IgD-negative memory B cell (primary cell): Measurements from ENCODE around the gene DCC. TPM values are rescaled to one million over a fixed set of nuclear protein-coding genes. Genes with fewer than 3 reads are reported as not detected.

Source experiments
- H3K27ac Mint-ChIP-seq, 3 donors: one replicate each; pipeline ENCODE4 v1.8.0; 2020 to 2022; ENCODE audit warnings: mild to moderate bottlenecking in 3 of 3, mixed read lengths in 3 of 3, moderate library complexity in 1 of 3
- H3K27me3 Mint-ChIP-seq: one replicate; pipeline ENCODE4 v1.8.0; 2021; ENCODE audit warnings: mixed read lengths
- H3K36me3 Mint-ChIP-seq: one replicate; pipeline ENCODE4 v1.8.0; 2020; ENCODE audit warnings: mild to moderate bottlenecking, mixed read lengths
- H3K4me1 Mint-ChIP-seq, 3 donors: one replicate each; pipeline ENCODE4 v1.8.0; 2020 to 2022; ENCODE audit warnings: mixed read lengths in 3 of 3, mild to moderate bottlenecking in 1 of 3
- H3K4me3 Mint-ChIP-seq, 4 donors: one replicate each; pipeline ENCODE4 v1.8.0; 2020 to 2022; ENCODE audit warnings: mild to moderate bottlenecking in 4 of 4, mixed read lengths in 4 of 4, moderate library complexity in 3 of 4
- H3K9me3 Mint-ChIP-seq, 3 donors: one replicate each; pipeline ENCODE4 v1.8.0; 2020 to 2021; ENCODE audit warnings: mixed read lengths in 3 of 3, mild to moderate bottlenecking in 1 of 3
- polyA plus RNA-seq: library from polyadenylated mRNA; unstranded; fragments of 300-500 nt; fragmentation: Illumina TruSeq; gene quantifications from one replicate; pipeline ENCODE4 v1.2.3, GENCODE V29; 2021

The DCC gene
- polyA plus RNA-seq, 1 donor from 2014 or later, result not detected

DNA sequence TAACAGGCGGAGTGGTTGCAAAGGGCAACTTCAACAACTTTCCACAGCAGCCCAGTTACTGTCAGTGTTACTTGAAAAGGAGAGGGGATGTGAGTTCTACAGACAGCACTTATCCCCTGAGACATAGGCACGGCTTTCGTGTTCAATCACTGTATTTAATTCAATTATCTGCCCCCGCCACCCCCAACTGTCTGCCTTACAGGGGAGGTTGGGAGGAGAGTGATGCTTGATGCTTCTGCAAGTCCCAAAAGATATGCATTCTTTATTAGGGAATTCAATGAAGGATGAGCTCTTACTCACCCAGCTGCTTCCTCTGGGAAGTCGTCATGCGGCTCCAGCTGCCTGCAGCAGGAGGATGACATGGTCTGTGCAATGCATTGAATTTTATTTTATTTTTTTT is 639.9 kb downstream of the DCC start:
- no peak overlapping the region for H3K4me3 Mint-ChIP-seq
- peaks cover 3 to 10% (median 5%) of the 10 kb centered on the region in 3 donors for H3K9me3 Mint-ChIP-seq
- H3K4me1 Mint-ChIP-seq, result no peaks in the 10 kb centered on the region
- H3K36me3 Mint-ChIP-seq, result no peaks in the 10 kb centered on the region
- no peaks in the 10 kb centered on the region for H3K27me3 Mint-ChIP-seq
- H3K27ac Mint-ChIP-seq, result no peak overlapping the region

DNA sequence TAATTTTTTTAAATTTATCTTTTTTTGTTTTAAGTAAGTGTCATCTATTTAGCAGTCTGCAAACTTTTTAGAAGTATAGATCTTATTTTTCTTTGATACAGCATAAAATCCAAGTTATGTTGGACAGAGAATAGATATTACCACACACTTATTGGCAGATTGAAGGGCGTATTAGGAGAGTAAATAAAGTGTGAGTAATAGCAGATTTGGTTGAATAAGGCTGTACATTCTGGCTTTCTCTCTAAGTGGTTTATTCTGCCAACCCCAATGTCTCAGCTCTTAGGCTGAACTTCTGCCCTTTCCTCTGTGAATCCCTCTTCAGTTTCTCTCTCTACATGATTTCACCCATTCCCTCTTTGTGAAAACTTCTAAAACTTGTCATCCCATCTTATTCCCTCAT is 651.2 kb downstream of the DCC start:
- Mint-ChIP-seq H3K4me3 (no peak overlapping the region), H3K9me3 (peaks cover 3 to 5% (median 4%) of the 10 kb centered on the region in 3 donors), H3K36me3 (no peaks in the 10 kb centered on the region), H3K4me1 (peaks cover 0 to 1% (median 0%) of the 10 kb centered on the region in 3 donors), H3K27me3 (no peaks in the 10 kb centered on the region), H3K27ac (no peak overlapping the region)

DNA sequence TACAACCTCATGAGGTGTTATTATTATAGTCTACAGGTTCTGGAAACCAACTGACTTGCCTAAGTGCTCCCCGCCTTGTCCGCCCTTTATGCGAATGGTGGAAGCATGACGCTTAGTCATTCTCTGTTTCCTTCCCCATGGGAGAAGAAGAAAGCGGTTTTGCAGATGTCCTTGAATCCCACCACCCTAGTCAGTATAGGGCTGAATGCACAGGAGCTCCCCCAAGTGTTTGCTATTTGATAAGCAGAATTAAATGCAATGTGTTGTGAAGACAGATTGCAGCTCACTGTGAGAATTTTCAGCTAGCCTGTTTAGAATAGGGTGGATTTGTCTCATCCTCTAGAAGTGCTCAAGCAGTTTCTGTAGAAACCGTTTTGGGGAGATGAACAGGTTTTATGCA is 652.0 kb downstream of the DCC start:
- Mint-ChIP-seq H3K4me1 (peaks cover 0 to 1% (median 0%) of the 10 kb centered on the region in 3 donors), H3K4me3 (no peak overlapping the region), H3K36me3 (no peaks in the 10 kb centered on the region), H3K27me3 (no peaks in the 10 kb centered on the region), H3K9me3 (peaks cover 3 to 9% (median 4%) of the 10 kb centered on the region in 3 donors), H3K27ac (no peak overlapping the region)

DNA sequence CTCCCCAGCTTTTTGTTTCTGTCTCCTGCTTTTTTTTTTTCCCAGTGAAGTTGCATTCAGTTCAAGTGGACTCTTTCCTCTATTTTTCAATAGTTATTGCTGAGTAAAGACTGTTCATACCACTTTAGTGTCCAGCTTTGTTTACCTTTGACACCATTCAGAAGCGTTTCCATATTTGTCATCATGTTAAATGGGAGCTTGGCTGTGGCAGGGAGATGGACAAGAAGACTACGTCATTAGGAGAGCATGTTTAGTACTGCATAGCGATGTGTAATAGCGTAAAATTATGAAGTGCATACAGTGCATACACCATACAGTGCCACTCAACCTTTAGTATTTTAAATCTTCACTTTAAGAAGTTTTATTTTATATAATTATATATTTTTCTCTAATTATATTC is 655.9 kb downstream of the DCC start:
- Mint-ChIP-seq H3K4me1 (peaks cover 0 to 1% (median 0%) of the 10 kb centered on the region in 3 donors), H3K36me3 (no peaks in the 10 kb centered on the region), H3K27ac (no peak overlapping the region), H3K4me3 (no peak overlapping the region), H3K27me3 (no peaks in the 10 kb centered on the region), H3K9me3 (peaks cover 1 to 9% (median 3%) of the 10 kb centered on the region in 3 donors)

DNA sequence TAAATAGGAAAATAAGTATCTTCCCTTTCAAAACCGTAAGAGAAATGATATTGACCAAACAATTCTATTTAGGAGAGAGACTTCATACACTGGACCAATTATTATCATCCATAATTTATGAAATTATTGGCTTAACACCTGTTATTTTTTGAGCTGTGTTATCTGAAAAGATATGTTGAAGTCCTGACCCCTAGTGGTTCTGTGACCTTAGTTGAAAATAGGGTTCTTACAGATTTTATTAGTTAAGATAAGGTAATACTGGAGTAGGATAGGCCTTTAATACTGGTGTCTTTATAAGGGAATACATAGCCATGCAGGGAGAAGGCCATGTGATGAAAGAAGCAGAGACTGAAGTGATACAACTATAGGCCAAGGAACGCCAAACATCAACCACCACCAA is 659.6 kb downstream of the DCC start:
- no peak overlapping the region for H3K4me3 Mint-ChIP-seq
- H3K9me3 Mint-ChIP-seq, result peaks cover 0 to 7% (median 1%) of the 10 kb centered on the region in 3 donors
- H3K27me3 Mint-ChIP-seq, result no peaks in the 10 kb centered on the region
- H3K27ac Mint-ChIP-seq, result no peak overlapping the region
- no peaks in the 10 kb centered on the region for H3K36me3 Mint-ChIP-seq
- peaks cover 0 to 1% (median 0%) of the 10 kb centered on the region in 3 donors for H3K4me1 Mint-ChIP-seq

DNA sequence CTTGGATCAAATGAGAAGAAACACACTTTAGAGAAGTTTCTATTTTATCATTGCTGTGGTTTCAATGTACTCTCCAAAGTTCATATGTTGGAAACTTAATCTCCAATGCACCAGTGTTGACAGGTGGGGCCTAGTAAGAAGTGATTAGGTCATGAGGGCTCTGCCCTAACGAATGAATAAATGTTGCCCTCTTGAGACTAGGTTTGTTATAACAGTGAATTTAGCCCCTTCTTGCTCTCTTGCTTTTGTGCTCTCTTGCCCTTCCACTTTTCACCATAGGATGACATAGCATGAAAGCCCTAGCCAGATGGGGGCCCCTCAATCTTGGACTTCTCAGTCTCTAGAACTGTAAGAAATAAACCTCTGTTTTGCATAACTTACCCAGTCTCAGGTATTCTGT is 664.8 kb downstream of the DCC start:
- no peak overlapping the region for H3K27ac Mint-ChIP-seq
- no peaks in the 10 kb centered on the region for H3K4me1 Mint-ChIP-seq
- no peaks in the 10 kb centered on the region for H3K27me3 Mint-ChIP-seq
- H3K36me3 Mint-ChIP-seq, result peaks cover 1% of the 10 kb centered on the region
- peaks cover 0 to 3% (median 2%) of the 10 kb centered on the region in 3 donors for H3K9me3 Mint-ChIP-seq
- H3K4me3 Mint-ChIP-seq, result no peak overlapping the region

DNA sequence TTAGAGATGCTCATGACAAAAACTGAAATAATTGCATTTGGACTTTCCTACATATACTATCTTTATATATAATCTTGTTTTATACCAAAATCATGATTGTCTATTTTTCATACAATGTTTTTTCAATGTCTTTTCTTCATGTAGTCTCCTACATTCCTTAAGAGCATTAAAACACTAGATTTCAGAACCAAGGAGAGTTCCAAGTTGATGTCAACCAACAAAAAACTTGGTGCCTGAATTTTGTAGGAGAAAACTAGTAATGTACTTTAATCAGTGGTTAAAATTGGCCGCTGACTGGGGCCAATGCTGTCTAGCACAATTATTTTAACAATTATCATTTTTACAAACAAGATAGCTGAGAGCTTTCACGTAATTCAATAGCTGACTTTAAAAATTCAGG is 678.8 kb downstream of the DCC start:
- no peaks in the 10 kb centered on the region for H3K4me1 Mint-ChIP-seq
- H3K27ac Mint-ChIP-seq, result no peak overlapping the region
- peaks cover 0 to 5% (median 0%) of the 10 kb centered on the region in 3 donors for H3K9me3 Mint-ChIP-seq
- H3K36me3 Mint-ChIP-seq, result no peaks in the 10 kb centered on the region
- H3K4me3 Mint-ChIP-seq, result no peak overlapping the region
- no peaks in the 10 kb centered on the region for H3K27me3 Mint-ChIP-seq

DNA sequence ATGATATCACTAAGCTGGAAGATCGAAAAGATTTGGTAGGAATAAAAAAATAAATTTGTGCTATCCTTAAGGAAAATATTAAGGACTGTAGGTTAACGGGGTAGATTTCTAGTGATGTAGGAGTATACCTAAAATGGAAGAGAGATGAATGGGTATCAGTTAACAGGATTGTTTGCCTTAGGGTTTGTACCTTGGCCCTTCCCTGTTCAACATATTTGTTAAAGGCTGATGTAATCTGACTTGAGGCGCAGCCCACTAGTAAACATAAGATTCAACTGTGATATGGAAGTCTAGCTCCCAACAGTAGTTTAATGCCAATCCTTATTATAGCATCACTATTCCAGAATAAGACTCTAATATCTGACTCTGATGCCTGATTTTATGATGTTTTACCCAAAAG is 685.2 kb downstream of the DCC start:
- H3K4me3 Mint-ChIP-seq, result no peak overlapping the region
- no peak overlapping the region for H3K27ac Mint-ChIP-seq
- no peaks in the 10 kb centered on the region for H3K4me1 Mint-ChIP-seq
- no peaks in the 10 kb centered on the region for H3K36me3 Mint-ChIP-seq
- no peaks in the 10 kb centered on the region for H3K27me3 Mint-ChIP-seq
- H3K9me3 Mint-ChIP-seq, result peaks cover 0 to 3% (median 0%) of the 10 kb centered on the region in 3 donors

DNA sequence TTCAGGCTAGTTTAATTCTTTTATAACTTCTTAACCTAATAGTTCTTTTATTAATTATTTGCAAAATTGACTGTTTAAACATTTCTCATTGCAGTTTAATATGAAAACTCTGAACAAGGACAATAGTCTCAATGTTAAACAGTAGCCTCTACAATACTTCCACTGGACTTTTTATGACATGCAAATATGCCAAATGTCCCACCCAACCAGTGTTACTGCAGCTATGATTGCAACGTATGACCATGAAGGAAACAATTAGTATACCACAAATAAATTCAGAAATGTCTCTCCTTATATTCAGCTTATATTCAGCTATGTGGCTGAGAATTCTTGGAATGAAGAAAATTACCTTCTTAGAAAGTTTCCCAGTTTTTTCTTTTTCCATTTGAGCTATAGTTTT is 688.6 kb downstream of the DCC start:
- Mint-ChIP-seq H3K9me3 (peaks cover 0 to 3% (median 0%) of the 10 kb centered on the region in 3 donors), H3K27me3 (no peaks in the 10 kb centered on the region), H3K36me3 (no peaks in the 10 kb centered on the region), H3K27ac (no peak overlapping the region), H3K4me1 (no peaks in the 10 kb centered on the region), H3K4me3 (no peak overlapping the region)

DNA sequence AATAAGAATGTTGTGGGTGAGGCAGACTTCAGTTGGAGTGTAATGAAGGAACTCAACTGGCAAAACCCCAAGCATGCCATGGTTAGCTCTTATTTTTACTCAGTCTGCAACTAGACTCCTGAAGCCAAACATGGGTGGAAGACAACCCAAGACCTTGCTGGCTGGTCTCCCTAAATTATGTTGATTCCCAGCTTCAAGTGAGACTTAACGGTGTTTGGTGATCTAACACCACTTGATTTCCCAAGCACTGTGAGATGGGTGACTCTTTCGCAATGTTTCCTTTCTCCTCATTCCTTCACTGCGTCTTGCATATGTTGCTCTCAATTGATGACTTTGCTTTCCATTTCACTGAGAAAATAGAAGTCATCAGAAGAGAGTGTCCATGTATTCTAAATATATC is 693.1 kb downstream of the DCC start:
- Mint-ChIP-seq H3K4me3 (no peak overlapping the region), H3K36me3 (no peaks in the 10 kb centered on the region), H3K9me3 (no peaks in the 10 kb centered on the region), H3K4me1 (no peaks in the 10 kb centered on the region), H3K27me3 (no peaks in the 10 kb centered on the region), H3K27ac (no peak overlapping the region)

DNA sequence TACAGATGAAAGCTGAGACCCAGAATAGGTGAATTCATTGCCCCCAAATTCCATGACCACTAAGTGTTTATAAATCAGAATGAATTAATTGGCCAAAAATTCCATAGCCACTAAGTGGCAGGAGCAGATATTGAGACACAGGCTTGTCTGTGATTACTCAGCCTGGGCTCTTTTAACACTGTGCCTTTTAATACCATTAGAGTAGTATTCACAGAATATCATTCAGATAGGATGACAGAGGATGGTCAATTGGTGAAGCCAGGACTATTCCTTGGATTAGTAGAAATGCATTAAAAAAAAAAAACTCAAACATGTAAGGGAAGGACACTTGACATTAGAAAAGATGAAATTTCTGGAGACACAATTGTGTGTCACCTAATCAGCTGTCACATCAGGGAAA is 698.6 kb downstream of the DCC start:
- H3K4me3 Mint-ChIP-seq, result no peak overlapping the region
- peaks cover 2% of the 10 kb centered on the region for H3K36me3 Mint-ChIP-seq
- no peaks in the 10 kb centered on the region for H3K4me1 Mint-ChIP-seq
- no peaks in the 10 kb centered on the region for H3K27me3 Mint-ChIP-seq
- H3K9me3 Mint-ChIP-seq, result peaks cover 3% of the 10 kb centered on the region in 3 donors
- no peak overlapping the region for H3K27ac Mint-ChIP-seq

DNA sequence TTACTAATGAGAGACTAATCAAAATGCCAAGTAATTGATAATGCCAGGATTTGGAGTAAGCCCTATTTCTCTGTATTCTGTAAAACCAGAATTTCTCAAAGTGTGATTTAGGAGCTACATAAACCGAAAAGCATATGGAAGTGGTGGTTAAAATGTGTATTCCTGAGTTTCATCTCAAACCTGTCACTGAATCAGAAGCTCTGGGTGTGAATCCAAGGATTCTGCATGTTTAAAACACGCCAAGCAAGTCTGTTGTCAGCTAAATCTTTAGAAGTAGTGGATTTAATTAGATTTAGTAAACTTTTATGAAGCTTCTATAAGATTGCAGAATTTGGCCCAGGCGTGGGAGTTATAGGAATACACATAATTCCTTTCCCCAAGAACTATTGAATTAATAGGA is 700.3 kb downstream of the DCC start:
- Mint-ChIP-seq H3K9me3 (peaks cover 3 to 7% (median 4%) of the 10 kb centered on the region in 3 donors), H3K4me1 (no peaks in the 10 kb centered on the region), H3K27me3 (no peaks in the 10 kb centered on the region), H3K27ac (no peak overlapping the region), H3K36me3 (peaks cover 2% of the 10 kb centered on the region), H3K4me3 (no peak overlapping the region)

DNA sequence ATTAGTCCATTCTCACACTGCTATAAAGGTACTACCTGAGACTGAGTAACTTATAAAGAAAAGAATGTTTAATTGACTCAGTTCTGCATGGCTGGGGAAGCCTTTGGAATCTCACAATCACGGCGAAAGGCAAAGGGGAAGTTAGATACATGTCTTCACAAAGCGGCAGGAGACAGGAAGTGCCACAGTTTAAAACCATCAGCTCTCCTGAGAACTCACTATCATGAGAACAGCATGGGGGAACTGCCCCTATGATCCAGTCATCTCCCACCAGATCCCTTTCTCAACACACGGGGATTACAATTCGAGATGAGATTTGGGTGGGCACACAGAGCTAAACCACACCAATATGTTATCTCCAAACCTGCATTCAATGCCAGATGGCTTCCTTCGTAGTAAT is 716.1 kb downstream of the DCC start:
- no peaks in the 10 kb centered on the region for H3K4me1 Mint-ChIP-seq
- no peaks in the 10 kb centered on the region for H3K27me3 Mint-ChIP-seq
- peaks cover 0 to 8% (median 3%) of the 10 kb centered on the region in 3 donors for H3K9me3 Mint-ChIP-seq
- H3K36me3 Mint-ChIP-seq, result no peaks in the 10 kb centered on the region
- H3K4me3 Mint-ChIP-seq, result no peak overlapping the region
- H3K27ac Mint-ChIP-seq, result no peak overlapping the region

DNA sequence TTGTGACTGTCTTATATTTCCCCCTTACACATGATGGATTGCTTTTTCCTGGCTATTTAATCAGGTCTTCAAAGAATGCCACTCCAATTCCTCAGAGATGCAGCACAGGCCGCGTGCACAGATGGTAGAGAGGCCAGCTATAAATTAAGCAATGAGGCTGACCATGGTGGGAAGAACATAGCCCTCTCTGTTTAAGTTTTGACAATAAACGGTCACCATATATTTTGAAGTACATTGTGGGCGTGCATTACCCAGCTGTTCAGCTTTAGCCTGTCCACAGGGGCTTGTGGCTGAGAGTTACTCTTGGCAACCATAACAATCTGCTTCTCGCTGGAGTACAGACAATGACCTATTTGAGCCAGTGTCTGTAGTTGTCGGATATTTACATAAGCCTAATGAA is 730.8 kb downstream of the DCC start:
- H3K27me3 Mint-ChIP-seq, result no peaks in the 10 kb centered on the region
- H3K27ac Mint-ChIP-seq, result no peak overlapping the region
- H3K36me3 Mint-ChIP-seq, result no peaks in the 10 kb centered on the region
- peak overlapping the region in 1 of 4 donors; percentile 20 for H3K4me3 Mint-ChIP-seq
- peaks cover 0 to 4% (median 0%) of the 10 kb centered on the region in 3 donors for H3K9me3 Mint-ChIP-seq
- no peaks in the 10 kb centered on the region for H3K4me1 Mint-ChIP-seq

DNA sequence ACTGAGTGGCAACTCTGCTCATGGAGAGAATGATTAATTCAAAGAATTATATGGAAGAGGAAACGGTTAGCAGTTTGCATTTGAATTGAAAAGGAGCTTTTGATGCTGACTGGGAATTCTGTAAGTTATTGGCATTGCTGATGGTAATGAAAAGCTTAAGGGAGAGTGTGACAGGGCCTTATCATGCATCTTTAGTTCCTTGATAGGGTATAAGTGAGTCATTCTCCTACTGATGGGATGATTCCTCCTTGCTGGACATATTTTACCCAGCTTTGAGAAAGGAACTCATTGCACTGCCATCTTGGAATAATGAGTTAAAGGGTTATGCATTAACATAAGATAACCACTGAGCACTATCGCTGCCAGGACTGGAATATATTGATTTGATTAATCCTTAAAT is 740.7 kb downstream of the DCC start:
- Mint-ChIP-seq H3K4me1 (no peaks in the 10 kb centered on the region), H3K27ac (no peak overlapping the region), H3K36me3 (no peaks in the 10 kb centered on the region), H3K9me3 (peaks cover 0 to 10% (median 2%) of the 10 kb centered on the region in 3 donors), H3K27me3 (no peaks in the 10 kb centered on the region), H3K4me3 (no peak overlapping the region)

DNA sequence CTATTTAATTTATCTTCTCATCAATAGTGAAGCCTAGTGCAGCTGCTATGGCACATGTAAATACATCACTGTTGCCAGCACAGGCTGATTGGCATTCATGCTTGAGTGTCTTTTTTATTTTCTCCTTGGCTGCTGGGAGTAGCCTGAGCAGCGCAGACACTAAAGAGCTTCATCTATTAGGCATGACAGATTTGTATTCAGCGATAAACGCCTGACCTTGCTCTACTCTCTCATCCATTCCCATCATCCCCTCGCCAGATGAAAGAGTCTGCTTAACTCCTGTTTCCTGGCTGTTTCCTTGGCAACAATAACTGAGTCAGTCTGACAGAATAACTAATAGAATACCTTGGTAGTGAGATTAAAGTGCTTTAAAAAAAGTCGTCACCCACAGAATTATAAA is 753.6 kb downstream of the DCC start:
- H3K4me3 Mint-ChIP-seq, result no peak overlapping the region
- H3K27ac Mint-ChIP-seq, result no peak overlapping the region
- H3K27me3 Mint-ChIP-seq, result no peaks in the 10 kb centered on the region
- peaks cover 0 to 4% (median 2%) of the 10 kb centered on the region in 3 donors for H3K9me3 Mint-ChIP-seq
- H3K36me3 Mint-ChIP-seq, result no peaks in the 10 kb centered on the region
- no peaks in the 10 kb centered on the region for H3K4me1 Mint-ChIP-seq
